Type B pancreatic cell (in vitro differentiated cells): ENCODE data around the gene LUZP2. TPM values are rescaled to one million over a fixed set of nuclear protein-coding genes. Genes with fewer than 3 reads are reported as not detected.

Experiments
- DNase-seq: peaks from one replicate; pipeline ENCODE4 v3.0.0; 2021; ENCODE audit warnings: mixed read lengths; ENCODE audit not compliant: unreplicated experiment; ENCODE audit errors: extremely low spot score
- H3K27ac Mint-ChIP-seq: 2 replicates; pipeline ENCODE4 v1.8.0; 2021; ENCODE audit warnings: mild to moderate bottlenecking, mixed read lengths
- H3K27me3 Mint-ChIP-seq: 2 replicates; pipeline ENCODE4 v1.8.0; 2021; ENCODE audit warnings: mixed read lengths
- H3K36me3 Mint-ChIP-seq: 2 replicates; pipeline ENCODE4 v1.8.0; 2021; ENCODE audit warnings: mixed read lengths
- H3K4me1 Mint-ChIP-seq: one replicate; pipeline ENCODE4 v1.8.0; 2021; ENCODE audit warnings: mixed read lengths; ENCODE audit not compliant: unreplicated experiment
- H3K4me3 Mint-ChIP-seq: 2 replicates; pipeline ENCODE4 v1.8.0; 2021; ENCODE audit warnings: mild to moderate bottlenecking, mixed read lengths
- H3K9me3 Mint-ChIP-seq: 2 replicates; pipeline ENCODE4 v1.8.0; 2021; ENCODE audit warnings: mixed read lengths
- total RNA-seq: library from RNA; stranded (reverse); gene quantifications from 2 replicates; pipeline ENCODE4 v1.2.1, GENCODE V29; 2021; ENCODE audit warnings: low replicate concordance
- TF ChIP-seq, protein P1 (sequence below): fragments of 200-600 bp; sonication (generic); conservative IDR thresholded peaks from 2 replicates; pipeline ENCODE4 v1.5.0; 2021; ENCODE audit warnings: antibody characterized with exemption, mild to moderate bottlenecking

Gene LUZP2
- total RNA-seq, 1 donor from 2014 or later: 6.5 TPM

DNA sequence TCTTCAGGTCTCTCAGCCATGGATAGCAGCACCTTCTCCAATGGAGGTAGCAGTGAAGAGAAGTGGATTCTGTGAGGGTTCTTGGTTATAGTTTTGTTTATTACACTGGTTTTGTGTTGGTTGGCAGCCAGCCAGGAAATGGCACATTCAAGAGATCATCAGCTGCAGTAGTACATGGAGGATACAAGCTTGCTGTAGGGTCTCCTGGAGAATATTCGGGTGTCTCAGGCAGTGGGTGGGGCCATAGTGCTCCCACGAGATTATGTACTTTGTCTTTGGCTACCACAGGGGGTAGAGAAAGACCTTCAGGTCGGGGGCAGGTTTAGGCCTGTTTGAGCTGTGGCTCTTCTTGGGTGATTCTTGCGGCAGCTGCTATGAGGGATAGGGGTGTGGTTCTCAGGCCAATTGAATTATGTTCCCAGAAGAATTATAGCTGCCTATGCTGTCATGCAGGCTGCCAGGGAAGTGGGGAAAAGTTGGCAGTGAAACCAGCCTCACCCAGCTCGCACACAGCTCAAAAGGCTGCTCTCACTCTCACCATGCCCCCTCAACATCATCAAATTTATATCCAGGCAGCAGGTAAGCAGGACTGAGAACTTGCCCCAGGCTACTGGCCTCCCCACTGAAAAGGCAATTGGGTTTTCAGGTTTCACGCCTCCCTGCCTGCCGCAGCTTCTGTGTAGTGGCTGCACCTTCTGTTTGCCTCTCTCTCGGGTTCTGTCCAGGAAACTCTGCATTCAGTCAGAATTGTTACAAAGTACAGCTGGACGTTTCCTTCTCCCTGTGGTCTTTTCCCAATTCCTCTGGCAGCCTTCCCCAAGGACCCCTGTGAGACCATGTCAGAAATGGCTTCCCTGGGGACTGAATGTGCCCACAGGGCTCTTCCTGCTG is 435.5 kb downstream of the LUZP2 start:
- no peaks in the 10 kb centered on the region for H3K36me3 Mint-ChIP-seq
- no peaks in the 10 kb centered on the region for H3K27me3 Mint-ChIP-seq

DNA sequence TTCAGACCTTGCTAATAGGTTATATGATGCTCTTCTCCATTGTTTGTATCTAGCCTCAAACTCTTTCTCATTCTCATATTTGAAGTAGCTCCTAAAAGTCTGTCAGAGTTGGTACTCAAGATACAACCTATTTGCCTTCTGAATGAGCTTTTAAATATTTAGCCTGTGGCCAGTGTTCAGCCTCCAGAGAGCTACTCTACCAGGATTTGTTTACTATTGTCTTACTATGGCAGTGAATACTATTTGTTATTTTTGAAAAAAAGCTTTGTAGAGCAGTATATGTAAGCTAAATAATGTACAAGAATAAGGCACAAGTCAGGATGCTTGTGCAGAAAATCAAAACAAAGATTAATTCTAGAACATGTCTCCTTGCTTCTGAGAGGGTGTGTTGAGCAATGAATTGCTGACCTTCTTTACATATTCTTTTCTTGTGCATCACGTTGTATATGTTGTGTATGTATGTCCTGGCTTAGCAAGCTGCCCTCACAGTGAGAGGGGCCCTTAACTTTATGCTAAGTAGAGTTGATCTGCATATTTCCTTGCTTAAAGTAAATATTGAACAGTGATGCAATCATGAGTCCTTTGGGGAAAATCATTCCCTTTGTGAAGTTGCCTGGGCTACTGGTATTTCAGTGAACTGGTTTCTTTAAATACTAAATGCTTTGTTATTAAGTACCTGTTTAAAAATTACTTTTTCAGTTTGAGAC is 438.0 kb downstream of the LUZP2 start:
- no peaks in the 10 kb centered on the region for H3K9me3 Mint-ChIP-seq

More for the DNA sequence above, 435.5 kb downstream of the LUZP2 start:
- TF ChIP-seq, protein P1, sequence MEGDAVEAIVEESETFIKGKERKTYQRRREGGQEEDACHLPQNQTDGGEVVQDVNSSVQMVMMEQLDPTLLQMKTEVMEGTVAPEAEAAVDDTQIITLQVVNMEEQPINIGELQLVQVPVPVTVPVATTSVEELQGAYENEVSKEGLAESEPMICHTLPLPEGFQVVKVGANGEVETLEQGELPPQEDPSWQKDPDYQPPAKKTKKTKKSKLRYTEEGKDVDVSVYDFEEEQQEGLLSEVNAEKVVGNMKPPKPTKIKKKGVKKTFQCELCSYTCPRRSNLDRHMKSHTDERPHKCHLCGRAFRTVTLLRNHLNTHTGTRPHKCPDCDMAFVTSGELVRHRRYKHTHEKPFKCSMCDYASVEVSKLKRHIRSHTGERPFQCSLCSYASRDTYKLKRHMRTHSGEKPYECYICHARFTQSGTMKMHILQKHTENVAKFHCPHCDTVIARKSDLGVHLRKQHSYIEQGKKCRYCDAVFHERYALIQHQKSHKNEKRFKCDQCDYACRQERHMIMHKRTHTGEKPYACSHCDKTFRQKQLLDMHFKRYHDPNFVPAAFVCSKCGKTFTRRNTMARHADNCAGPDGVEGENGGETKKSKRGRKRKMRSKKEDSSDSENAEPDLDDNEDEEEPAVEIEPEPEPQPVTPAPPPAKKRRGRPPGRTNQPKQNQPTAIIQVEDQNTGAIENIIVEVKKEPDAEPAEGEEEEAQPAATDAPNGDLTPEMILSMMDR: no peak
- DNase-seq: no peak
- H3K27ac Mint-ChIP-seq: no peak overlapping the region
- H3K4me1 Mint-ChIP-seq: no peaks in the 10 kb centered on the region
- no peaks in the 10 kb centered on the region for H3K9me3 Mint-ChIP-seq
- no peak overlapping the region for H3K4me3 Mint-ChIP-seq

DNA sequence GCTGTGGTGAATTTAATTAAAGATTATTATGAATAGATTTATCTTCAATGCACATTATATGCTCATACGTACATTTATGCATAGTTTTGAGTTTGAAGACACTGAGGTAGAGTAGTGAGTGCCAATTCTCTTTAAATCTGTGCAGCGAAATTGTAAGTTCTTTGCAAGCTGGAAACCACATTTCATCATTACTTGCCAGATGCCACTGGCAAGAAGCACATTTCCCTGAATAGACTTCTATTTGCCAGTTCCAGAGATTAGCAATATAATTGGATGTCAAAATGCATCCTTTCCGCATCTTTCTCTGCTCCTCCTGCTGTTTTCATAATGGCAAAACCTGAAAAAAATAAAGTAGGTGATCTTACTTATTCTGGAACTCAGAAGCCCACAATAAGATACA is 448.0 kb downstream of the LUZP2 start:
- no peak for DNase-seq
- H3K27me3 Mint-ChIP-seq: no peaks in the 10 kb centered on the region
- H3K36me3 Mint-ChIP-seq: no peaks in the 10 kb centered on the region
- TF ChIP-seq, protein P1: no peak
- H3K27ac Mint-ChIP-seq: no peak overlapping the region
- no peaks in the 10 kb centered on the region for H3K9me3 Mint-ChIP-seq
- no peaks in the 10 kb centered on the region for H3K4me1 Mint-ChIP-seq
- no peak overlapping the region for H3K4me3 Mint-ChIP-seq

More for the DNA sequence above, 438.0 kb downstream of the LUZP2 start:
- Mint-ChIP-seq H3K36me3 (no peaks in the 10 kb centered on the region), H3K27ac (no peak overlapping the region), H3K27me3 (no peaks in the 10 kb centered on the region), H3K4me3 (no peak overlapping the region), H3K4me1 (no peaks in the 10 kb centered on the region)
- no peak for DNase-seq
- TF ChIP-seq, protein P1: no peak

DNA sequence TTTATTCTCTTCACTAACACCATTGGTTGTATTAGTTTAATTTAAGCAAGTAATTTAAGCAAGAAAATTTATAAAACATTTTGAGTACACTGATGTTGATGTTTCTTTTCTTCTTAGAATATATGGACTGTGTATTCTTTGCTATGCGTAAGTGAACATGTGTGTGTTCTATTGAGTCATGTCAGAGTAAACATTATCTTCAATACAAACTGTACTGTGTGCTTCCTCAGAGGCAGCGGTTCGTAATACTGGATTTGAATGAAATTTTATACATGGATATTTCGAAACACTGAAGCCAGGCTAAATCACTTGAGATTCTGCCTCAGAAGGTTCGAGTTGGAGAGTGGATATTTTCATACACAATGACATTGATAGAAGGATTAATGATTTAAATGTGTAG is 452.6 kb downstream of the LUZP2 start:
- DNase-seq: no peak
- Mint-ChIP-seq H3K9me3 (no peaks in the 10 kb centered on the region), H3K27ac (no peak overlapping the region), H3K36me3 (no peaks in the 10 kb centered on the region), H3K4me1 (no peaks in the 10 kb centered on the region), H3K4me3 (no peak overlapping the region), H3K27me3 (no peaks in the 10 kb centered on the region)
- TF ChIP-seq, protein P1: no peak

DNA sequence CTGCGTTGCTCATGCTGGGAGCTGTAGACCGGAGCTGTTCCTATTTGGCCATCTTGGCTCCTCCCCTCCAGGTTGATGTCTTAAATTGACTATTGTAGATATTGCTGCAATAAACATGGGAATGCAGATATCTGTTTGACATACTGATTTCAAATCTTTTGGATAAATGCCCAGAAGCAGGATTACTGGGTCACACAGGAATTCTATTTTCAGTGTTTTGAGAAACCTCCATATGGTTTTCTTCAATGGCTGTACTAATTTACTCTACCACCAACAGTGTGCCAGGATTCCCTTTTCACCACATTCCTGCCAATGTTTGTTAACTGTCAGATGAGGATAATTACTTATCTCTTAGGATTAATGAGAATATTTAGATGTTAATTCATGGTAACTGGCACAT is 467.0 kb downstream of the LUZP2 start:
- Mint-ChIP-seq H3K36me3 (peaks cover 3% of the 10 kb centered on the region), H3K27me3 (no peaks in the 10 kb centered on the region), H3K9me3 (no peaks in the 10 kb centered on the region), H3K4me1 (no peaks in the 10 kb centered on the region), H3K27ac (no peak overlapping the region), H3K4me3 (no peak overlapping the region)
- TF ChIP-seq, protein P1: no peak
- DNase-seq: no peak
